GM12872 (cell line): ENCODE results near the gene SNRPA1.
A peak's percentile ranks its signal among the peaks of the same experiment; 100 is the strongest.

Experiments used
- CTCF ChIP-seq: IDR thresholded peaks from 3 replicates; pipeline ENCODE4 v1.5.1; 2011; ENCODE audit warnings: low read depth, mild to moderate bottlenecking, low read length, moderate library complexity; ENCODE audit not compliant: insufficient read depth

SNRPA1 gene

GRCh38 chr15:101296418-101297405 lies 1.7 kb upstream of the SNRPA1 start:
- TF ChIP-seq CTCF: no peak

GRCh38 chr15:101295607-101296161 lies 636 bp upstream of the SNRPA1 start:
- TF ChIP-seq CTCF: no peak

GRCh38 chr15:101293122-101293521 lies 1.9 kb downstream of the SNRPA1 start:
- no peak for TF ChIP-seq CTCF

- peak; percentile 64 for TF ChIP-seq CTCF
Measured at GRCh38 chr15:101288905-101289513, 6.0 kb downstream of the SNRPA1 start.

GRCh38 chr15:101286471-101287114 lies 8.5 kb downstream of the SNRPA1 start:
- no peak for TF ChIP-seq CTCF

GRCh38 chr15:101283931-101284330 lies 11.1 kb downstream of the SNRPA1 start:
- TF ChIP-seq CTCF: no peak

- no peak for TF ChIP-seq CTCF
Measured at GRCh38 chr15:101280007-101280406, 15.0 kb downstream of the SNRPA1 start.
